SK-N-DZ (cell line): ENCODE results near the gene OR5L1. TPM values are rescaled to one million over a fixed set of nuclear protein-coding genes. Genes with fewer than 3 reads are reported as not detected.

ENCODE experiments used
- DNase-seq: peaks from one replicate; pipeline ENCODE4 v3.0.0-alpha.2; 2015; ENCODE audit warnings: low spot score
- polyA plus RNA-seq, 2 experiments: library from polyadenylated mRNA; depleted of rRNA; stranded (reverse); fragments of >200 nt; gene quantifications; 2 replicates each; pipeline ENCODE4 v1.2.3, GENCODE V29; 2014

The OR5L1 gene
- polyA plus RNA-seq (2014; cell fraction: cytosol; rRNA removed) = not detected in 2 replicates
- not detected in 2 replicates for polyA plus RNA-seq (2014; cell fraction: nucleus; rRNA removed)

DNA sequence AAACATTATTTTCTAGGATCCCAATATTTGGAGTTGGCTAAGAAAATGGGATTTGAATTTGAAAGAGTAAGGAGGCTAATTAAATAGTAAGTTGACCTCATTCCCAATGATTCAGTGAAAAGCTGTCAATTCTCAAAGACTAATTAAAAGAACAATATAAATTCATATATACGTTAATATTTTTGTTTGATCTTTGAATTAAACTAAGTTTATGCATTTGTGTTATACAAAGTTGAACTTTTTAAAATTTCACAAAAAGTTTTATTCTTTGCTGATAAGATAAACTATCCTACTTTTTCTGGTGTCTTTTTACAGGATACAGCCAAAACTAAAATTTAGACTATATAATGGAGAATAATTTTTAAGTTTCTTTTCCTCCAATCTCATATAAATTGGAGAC, at the start of gene OR5L1:
OR5L1 (plus strand) TSS at position 301 of the 400 bp plus-strand sequence. CDS start 100 bp downstream, outside the sequence.
- no peak for DNase-seq

DNA sequence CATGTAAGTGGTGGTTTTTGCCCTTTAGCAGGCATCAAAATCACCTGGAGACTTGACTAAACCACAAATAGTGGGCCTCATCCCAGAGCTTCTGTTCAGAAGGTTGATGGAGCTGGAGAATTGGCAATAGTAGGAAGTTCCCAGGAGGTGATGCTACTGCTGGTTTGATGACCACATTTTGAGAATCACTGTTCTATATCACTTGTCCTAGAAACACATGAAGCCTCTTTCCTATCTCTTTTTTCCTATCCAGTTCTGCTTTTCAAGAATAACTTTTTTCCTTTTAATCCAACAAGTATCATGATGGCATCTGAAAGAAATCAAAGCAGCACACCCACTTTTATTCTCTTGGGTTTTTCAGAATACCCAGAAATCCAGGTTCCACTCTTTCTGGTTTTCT, 38.0 kb upstream of the OR5L1 start, which contains the start of gene OR5D13:
OR5D13 (plus strand) TSS at position 301 of the 400 bp plus-strand sequence; CDS start at position 301, 0 bp downstream.
- DNase-seq = no peak

DNA sequence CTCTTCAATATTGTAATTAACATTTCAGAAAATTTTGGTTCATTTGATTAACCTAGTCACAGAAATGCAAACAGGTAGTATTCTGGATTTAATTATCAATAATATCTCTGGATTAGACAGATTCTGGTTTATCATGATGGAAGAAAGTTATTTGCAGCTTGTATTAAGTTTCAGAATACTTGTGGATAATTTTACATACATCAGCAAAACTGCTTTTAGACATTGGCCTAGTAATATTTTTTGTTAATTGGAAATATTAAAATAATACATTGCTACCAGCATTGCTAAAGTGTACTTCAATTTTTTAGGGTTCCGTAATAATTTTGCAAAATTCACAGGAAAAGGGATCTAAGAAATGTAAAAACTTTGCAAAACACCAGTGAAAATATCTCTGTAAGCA, 19.6 kb upstream of the OR5L1 start:
- DNase-seq = no peak

DNA sequence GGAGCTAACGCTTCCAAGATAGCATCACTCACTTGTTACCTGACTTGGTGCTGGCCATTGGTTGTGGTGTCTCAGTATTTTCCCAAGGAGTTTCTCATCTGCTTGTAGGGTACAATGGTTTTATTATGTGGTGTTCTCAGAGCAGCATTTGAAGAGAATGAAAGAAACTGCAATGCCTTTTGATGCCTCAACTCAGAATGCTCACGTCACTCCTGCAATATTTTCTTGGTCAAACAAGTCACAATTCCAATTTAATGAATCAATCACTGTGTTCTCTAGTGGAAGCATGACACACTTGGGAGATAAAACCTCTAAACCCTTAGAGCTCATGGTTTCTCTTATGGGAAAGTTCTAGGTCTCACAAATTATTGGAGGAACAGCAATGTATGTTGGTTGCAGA, 17.8 kb upstream of the OR5L1 start:
- DNase-seq = no peak

DNA sequence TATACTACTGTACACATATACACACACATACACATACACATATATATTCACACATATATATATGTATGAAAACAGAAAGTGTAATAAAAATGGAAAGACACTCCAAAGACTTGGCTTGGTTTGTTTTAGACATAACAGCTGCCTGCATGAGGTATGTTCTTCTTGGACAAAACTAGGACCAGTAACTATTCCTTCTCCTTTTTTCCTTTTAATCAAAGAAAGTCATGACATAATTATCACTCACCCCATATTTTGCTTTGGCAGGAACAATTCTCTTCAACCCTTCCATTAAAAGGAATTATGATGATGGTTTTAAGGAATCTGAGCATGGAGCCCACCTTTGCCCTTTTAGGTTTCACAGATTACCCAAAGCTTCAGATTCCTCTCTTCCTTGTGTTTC, 15.9 kb upstream of the OR5L1 start, which contains the start of gene OR5D14:
OR5D14 (plus strand) TSS at position 301 of the 400 bp plus-strand sequence; CDS start at position 301, 0 bp downstream.
- no peak for DNase-seq

DNA sequence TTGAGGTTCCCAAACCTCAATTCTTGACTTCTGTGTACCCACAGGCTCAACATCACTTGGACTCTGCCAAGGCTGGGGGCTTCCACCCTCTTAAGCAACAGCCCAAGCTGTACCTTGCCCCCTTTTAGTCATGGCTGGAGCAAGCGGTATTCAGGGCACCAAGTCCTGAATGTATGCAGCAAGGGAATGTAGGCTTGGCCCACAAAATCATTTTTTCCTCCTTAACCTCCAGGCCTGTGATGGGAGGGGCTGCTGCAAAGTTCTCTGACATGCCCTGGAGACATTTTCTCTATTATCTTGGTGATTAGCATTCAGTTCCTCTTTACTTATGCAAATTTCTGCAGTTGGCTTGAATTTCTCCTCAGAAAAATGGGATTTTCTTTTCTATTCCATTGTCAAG, 4.9 kb upstream of the OR5L1 start:
- no peak for DNase-seq

DNA sequence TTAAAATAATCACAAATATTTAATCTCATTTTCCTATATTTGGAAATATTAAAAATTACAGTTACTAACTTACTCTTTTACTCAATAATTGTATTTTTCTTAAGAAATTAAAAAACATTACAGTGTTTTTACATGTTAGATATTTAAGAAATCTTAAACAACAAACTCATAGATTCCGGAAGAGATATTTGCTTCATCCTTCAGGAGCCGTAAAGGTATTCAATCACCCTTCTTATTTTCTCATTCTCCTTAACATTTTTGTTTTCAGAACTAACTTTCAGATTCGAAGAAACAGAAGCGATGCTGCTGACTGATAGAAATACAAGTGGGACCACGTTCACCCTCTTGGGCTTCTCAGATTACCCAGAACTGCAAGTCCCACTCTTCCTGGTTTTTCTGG, 8.2 kb downstream of the OR5L1 start, which contains the start of gene OR5D18:
OR5D18 (plus strand) TSS at position 301 of the 400 bp plus-strand sequence; CDS start at position 301, 0 bp downstream.
- no peak for DNase-seq

DNA sequence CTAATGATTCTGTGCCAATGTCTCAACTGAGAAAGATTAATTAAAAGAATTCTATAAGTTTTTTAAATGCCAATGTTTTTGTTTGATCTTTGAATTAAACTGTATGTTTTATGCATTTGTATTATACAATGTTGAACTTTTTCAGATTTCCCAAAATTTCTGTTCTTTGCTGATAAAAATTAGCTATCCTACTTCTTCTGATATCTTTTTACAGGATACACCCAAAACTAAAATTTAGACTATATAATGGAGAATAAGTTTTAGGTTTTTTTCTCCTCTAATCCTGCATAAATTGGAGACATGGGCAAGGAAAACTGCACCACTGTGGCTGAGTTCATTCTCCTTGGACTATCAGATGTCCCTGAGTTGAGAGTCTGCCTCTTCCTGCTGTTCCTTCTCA, 15.8 kb downstream of the OR5L1 start, which contains the start of gene OR5L2:
OR5L2 (plus strand) TSS at position 301 of the 400 bp plus-strand sequence; CDS start at position 301, 0 bp downstream.
- no peak for DNase-seq

DNA sequence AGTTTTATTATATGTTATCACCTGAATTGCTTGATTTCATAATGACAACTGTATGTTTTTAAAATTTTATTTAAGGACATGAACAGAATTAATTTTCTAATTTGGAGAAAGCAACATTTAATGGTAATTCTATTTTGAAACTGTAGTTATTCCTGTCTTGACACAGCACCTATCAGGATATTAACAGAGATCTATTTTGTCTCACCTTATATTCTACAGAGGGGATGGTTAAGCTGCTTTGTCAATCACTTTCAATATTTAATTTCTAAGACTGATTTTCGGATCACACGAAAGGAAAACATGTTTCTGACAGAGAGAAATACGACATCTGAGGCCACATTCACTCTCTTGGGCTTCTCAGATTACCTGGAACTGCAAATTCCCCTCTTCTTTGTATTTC, 27.3 kb downstream of the OR5L1 start, which contains the start of gene OR5D16:
OR5D16 (plus strand) TSS at position 301 of the 400 bp plus-strand sequence; CDS start at position 301, 0 bp downstream.
- no peak for DNase-seq

DNA sequence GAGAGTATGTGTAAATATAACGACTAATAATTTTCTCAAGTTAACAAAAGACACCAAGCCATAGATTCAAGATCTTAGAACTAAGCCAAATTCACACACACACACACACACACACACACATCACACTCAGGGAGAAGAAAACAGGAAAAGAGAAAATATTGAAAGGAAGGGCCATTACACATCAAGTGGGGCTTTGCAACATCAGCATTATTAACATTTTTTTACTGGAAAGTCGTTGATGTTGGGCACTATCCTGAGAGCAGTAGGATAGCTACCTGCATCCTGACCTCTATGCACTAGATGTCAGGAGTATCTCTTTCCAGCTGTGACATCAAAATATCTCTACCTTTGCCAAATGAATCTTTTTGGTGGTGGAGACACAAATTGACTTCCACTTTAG, 36.3 kb downstream of the OR5L1 start:
- no peak for DNase-seq

DNA sequence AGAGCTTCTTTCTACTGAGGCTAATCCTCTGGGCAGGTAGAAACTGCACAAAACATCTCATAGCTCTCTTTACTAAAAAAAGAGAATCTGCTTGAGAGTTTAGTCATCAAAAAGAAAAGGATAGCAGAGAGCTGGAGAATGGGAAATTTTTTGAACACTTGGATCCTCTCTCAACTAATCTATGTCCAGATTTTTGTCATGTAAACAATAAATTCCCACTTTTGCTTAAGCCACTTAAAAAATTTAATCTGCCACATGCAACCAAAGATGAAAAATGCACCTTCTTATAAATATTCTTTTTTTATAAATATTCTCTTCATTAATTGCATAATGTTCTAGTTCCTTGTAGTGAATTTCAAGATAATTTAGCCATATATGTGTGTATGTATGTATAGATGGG, 37.9 kb downstream of the OR5L1 start:
- DNase-seq = no peak

DNA sequence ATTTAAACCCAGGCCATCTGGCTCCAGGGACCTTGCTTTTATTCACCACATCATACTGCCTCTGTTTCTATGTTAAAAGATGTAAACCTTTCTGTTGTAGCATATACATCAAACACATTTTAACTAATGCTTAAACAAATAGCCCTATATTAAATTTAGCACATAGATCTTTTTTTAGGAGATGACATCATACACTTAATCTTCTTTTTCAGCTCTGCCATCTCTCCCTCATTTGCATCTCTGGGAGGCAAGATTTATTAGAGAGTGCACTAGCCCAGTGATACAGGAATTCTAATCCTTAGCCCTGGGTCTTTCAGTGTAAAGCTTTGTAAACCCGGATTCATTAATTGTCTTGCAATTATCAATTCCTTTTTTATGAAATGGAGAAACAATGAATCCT, 41.0 kb downstream of the OR5L1 start:
- DNase-seq = no peak

DNA sequence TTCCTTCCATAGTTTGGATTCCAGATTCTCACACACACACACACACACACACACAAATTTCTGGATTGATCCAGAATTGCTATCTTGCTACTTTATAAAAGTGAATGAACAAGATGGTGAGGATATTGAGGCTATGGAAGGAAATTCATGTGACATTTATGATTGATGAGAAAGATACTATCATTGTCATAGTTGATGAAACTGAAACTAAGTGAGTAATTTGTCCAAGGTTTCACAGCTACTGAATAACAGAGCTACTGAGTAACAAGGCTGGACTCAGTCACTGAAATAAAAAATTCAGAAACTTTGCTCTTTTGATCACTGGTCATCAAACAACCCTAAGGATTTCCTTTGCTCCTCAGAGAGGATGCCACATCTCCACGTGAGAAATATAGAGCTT, 43.5 kb downstream of the OR5L1 start:
- no peak for DNase-seq
